ENCODE results near the gene SLC26A9. TPM values are rescaled to one million over a fixed set of nuclear protein-coding genes. Genes with fewer than 3 reads are reported as not detected.
A peak's percentile ranks its signal among the peaks of the same experiment; 100 is the strongest.

The SLC26A9 gene
- total RNA-seq, 2 donors from 2014 or later = not detected

- intact Hi-C loops (cut with DNase I) = loop anchor here (2.0 to 5.0 kb wide), 3 partner anchors 57 to 1081 kb away; no protein-coding TSS in a partner anchor
- DNase-seq (ENCODE audit: low spot score) = no peak
Measured at GRCh38 chr1:205976036-205976435, 32.8 kb upstream of the SLC26A9 start.

- intact Hi-C loops (cut with DNase I) = loop anchor here (5.0 kb wide), 2 partner anchors 183 to 1082 kb away; no protein-coding TSS in a partner anchor
- DNase-seq (ENCODE audit: low spot score) = no peak
Measured at GRCh38 chr1:205975387-205975998, 32.2 kb upstream of the SLC26A9 start.

- intact Hi-C loops (cut with DNase I) = loop anchor here (5.0 kb wide), 2 partner anchors 182 to 1083 kb away; no protein-coding TSS in a partner anchor
- DNase-seq (ENCODE audit: low spot score) = no peak
Measured at GRCh38 chr1:205974712-205975111, 31.5 kb upstream of the SLC26A9 start.

- intact Hi-C loops (cut with DNase I) = no loop called here
- no peak for DNase-seq (ENCODE audit: low spot score)
Measured at GRCh38 chr1:205973377-205974232, 30.3 kb upstream of the SLC26A9 start.

- intact Hi-C loops (cut with DNase I) = no loop called here
- DNase-seq (ENCODE audit: low spot score) = no peak
Measured at GRCh38 chr1:205972491-205973168, 29.4 kb upstream of the SLC26A9 start.

- no peak for DNase-seq (ENCODE audit: low spot score)
- intact Hi-C loops (cut with DNase I) = no loop called here
Measured at GRCh38 chr1:205972081-205972480, 28.8 kb upstream of the SLC26A9 start.

GRCh38 chr1:205971082-205971481, 27.8 kb upstream of the SLC26A9 start:
- no peak for DNase-seq (ENCODE audit: low spot score)
- intact Hi-C loops (cut with DNase I) = no loop called here

- intact Hi-C loops (cut with DNase I) = no loop called here
- DNase-seq (ENCODE audit: low spot score) = no peak
Measured at GRCh38 chr1:205970486-205970885, 27.2 kb upstream of the SLC26A9 start.

- no peak for DNase-seq (ENCODE audit: low spot score)
- intact Hi-C loops (cut with DNase I) = no loop called here
Measured at GRCh38 chr1:205969229-205969628, 26.0 kb upstream of the SLC26A9 start.

GRCh38 chr1:205967554-205968335, 24.5 kb upstream of the SLC26A9 start:
- DNase-seq (ENCODE audit: low spot score) = no peak
- intact Hi-C loops (cut with DNase I) = no loop called here

- intact Hi-C loops (cut with DNase I) = no loop called here
- DNase-seq (ENCODE audit: low spot score) = peak; percentile 37
Measured at GRCh38 chr1:205965036-205965884, 22.0 kb upstream of the SLC26A9 start.

GRCh38 chr1:205963352-205964155, 20.3 kb upstream of the SLC26A9 start:
- DNase-seq (ENCODE audit: low spot score) = peak; percentile 38
- intact Hi-C loops (cut with DNase I) = no loop called here

- intact Hi-C loops (cut with DNase I) = no loop called here
Measured at GRCh38 chr1:205962821-205963221, 19.6 kb upstream of the SLC26A9 start.

GRCh38 chr1:205961991-205962820, 18.9 kb upstream of the SLC26A9 start:
- intact Hi-C loops (cut with DNase I) = no loop called here

More at GRCh38 chr1:205962821-205963221, 19.6 kb upstream of the SLC26A9 start:
- peak; percentile 69 for DNase-seq (ENCODE audit: low spot score)

GRCh38 chr1:205961405-205961804, 18.1 kb upstream of the SLC26A9 start:
- no peak for DNase-seq (ENCODE audit: low spot score)
- intact Hi-C loops (cut with DNase I) = no loop called here

More at GRCh38 chr1:205961991-205962820, 18.9 kb upstream of the SLC26A9 start:
- DNase-seq (ENCODE audit: low spot score) = no peak

- no peak for DNase-seq (ENCODE audit: low spot score)
- intact Hi-C loops (cut with DNase I) = no loop called here
Measured at GRCh38 chr1:205959789-205960188, 16.5 kb upstream of the SLC26A9 start.

GRCh38 chr1:205955499-205955898, 12.2 kb upstream of the SLC26A9 start:
- intact Hi-C loops (cut with DNase I) = no loop called here
- DNase-seq (ENCODE audit: low spot score) = no peak
